Measurements from ENCODE around the gene TIPRL. TPM values are rescaled to one million over a fixed set of nuclear protein-coding genes. Genes with fewer than 3 reads are reported as not detected.

Gene TIPRL
- 60.4 and 68.5 TPM in 2 replicates for total RNA-seq (2014; rRNA removed; shearing (Covaris generic))

- no peaks in the 10 kb centered on the region for H3K9me3 ChIP-seq (replicated peaks)
- 0 out of 2 replicates have a peak, but pooled peaks cover 3% of the 10 kb centered on the region for H3K4me1 ChIP-seq (replicated peaks)
- DNase-seq (ENCODE audit: low read depth in 1 of 2, low spot score in 2 of 2) = peak; percentile 96 to 98
- H3K27me3 ChIP-seq (replicated peaks) = no peaks in the 10 kb centered on the region
- H3K27ac ChIP-seq = peak within 1 kb of the TSS; percentile 72
- H3K36me3 ChIP-seq = peaks cover 8% of the 10 kb centered on the region
- peak within 1 kb of the TSS; percentile 66 for H3K4me3 ChIP-seq
Observed at GRCh38 chr1:168178638-168179437, at the start of gene TIPRL. Gene TIPRL, plus strand, starts transcription at chr1:168178962. Its CDS starts 116 bp downstream, at chr1:168179078.

DNA sequence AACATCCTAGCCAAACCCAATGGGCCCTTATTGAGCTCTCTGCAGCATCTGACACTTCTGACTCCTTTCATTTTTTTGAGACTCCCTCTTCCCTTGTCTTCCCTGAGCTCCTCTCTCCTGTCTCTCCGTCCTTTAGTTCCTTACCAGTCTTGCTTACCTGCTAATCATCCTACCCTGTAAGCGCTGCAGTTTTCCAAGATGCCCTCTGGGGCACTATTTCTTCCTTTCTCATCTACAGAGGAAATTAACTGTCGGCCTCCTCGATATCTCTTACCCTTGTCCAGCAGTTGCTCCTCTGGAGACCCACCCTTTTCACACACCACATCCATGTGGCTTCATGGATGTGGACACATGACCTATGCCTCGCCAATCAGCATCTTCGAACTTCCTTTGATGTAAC is 48.8 kb upstream of the TIPRL start:
- no peak for DNase-seq (ENCODE audit: low read depth in 1 of 2, low spot score in 2 of 2)
- H3K9me3 ChIP-seq (replicated peaks) = 0 out of 2 replicates have a peak, but pooled peaks cover 2% of the 10 kb centered on the region
- H3K4me3 ChIP-seq = no peak overlapping the region
- H3K4me1 ChIP-seq (replicated peaks) = peaks cover 13% of the 10 kb centered on the region
- H3K27me3 ChIP-seq (replicated peaks) = no peaks in the 10 kb centered on the region
- H3K36me3 ChIP-seq = peaks cover 2% of the 10 kb centered on the region; the same call in 1 of the 2 replicates
- no peak overlapping the region for H3K27ac ChIP-seq

- no peaks in the 10 kb centered on the region for H3K27me3 ChIP-seq (replicated peaks)
- H3K9me3 ChIP-seq (replicated peaks) = no peaks in the 10 kb centered on the region
- no peak overlapping the region for H3K27ac ChIP-seq
- peaks cover 7% of the 10 kb centered on the region; the same call in 1 of the 2 replicates for H3K36me3 ChIP-seq
- no peak overlapping the region for H3K4me3 ChIP-seq
- DNase-seq (ENCODE audit: low read depth in 1 of 2, low spot score in 2 of 2) = no peak
- H3K4me1 ChIP-seq (replicated peaks) = peaks cover 28% of the 10 kb centered on the region
Observed at GRCh38 chr1:168134132-168134531, 44.6 kb upstream of the TIPRL start.

- Histone ChIP-seq H3K36me3 (peaks cover 7% of the 10 kb centered on the region; the same call in 1 of the 2 replicates), H3K4me1 (replicated peaks) (peaks cover 28% of the 10 kb centered on the region), H3K27ac (no peak overlapping the region), H3K27me3 (replicated peaks) (no peaks in the 10 kb centered on the region), H3K9me3 (replicated peaks) (no peaks in the 10 kb centered on the region), H3K4me3 (no peak overlapping the region)
- no peak for DNase-seq (ENCODE audit: low read depth in 1 of 2, low spot score in 2 of 2)
Observed at GRCh38 chr1:168134642-168135041, 44.1 kb upstream of the TIPRL start.

DNA sequence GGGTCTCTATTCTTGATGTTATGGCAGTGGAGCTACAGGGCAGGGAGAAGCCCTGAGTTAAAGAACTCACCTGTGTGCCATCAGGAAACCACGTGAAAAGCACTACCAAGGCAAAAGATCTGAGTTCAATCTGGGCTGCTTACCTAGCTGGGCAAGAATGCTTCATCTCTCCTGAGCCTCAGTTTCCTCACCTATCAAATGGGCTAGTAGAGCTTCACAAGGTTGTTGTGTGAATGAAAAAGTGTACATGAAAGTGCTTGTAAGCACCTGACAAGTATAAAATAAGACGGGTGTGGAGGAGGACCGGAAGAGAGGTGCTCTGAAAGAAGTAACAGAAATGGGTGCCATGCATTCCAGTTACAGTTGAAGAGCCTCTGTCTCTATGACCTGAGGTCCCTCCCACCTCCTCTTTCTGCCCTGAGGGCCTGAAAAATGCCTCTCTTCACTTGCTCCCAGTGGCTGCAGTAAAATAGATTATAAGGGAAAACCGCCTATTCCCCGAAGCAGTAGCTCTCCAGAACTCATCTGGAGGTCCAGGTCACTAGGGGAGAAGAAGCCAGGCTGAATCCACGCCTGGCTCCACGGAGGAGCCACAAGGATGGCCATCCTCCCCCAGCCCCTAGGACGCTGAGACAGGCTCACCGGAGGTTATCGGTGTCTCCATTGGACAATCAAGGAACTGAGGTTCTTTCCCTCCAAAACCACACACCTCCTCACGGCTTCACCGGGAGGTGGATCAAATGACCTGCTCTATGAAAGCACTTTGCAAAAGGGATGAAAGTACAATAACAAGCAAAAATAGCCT is 43.4 kb upstream of the TIPRL start:
- peak overlapping the region; percentile 88 for H3K4me3 ChIP-seq
- DNase-seq (ENCODE audit: low read depth in 1 of 2, low spot score in 2 of 2) = peak in 1 of 2 experiments; percentile 11
- H3K27me3 ChIP-seq (replicated peaks) = no peaks in the 10 kb centered on the region
- H3K9me3 ChIP-seq (replicated peaks) = no peaks in the 10 kb centered on the region
- H3K27ac ChIP-seq = no peak overlapping the region
- H3K36me3 ChIP-seq = peaks cover 7% of the 10 kb centered on the region; the same call in 1 of the 2 replicates
- H3K4me1 ChIP-seq (replicated peaks) = peaks cover 28% of the 10 kb centered on the region

GRCh38 chr1:168135921-168136708 is 42.6 kb upstream of the TIPRL start:
- Histone ChIP-seq H3K36me3 (peaks cover 7% of the 10 kb centered on the region; the same call in 1 of the 2 replicates), H3K4me1 (replicated peaks) (peaks cover 28% of the 10 kb centered on the region), H3K27ac (peak overlapping the region; percentile 21; the same call in 1 of the 2 replicates), H3K27me3 (replicated peaks) (no peaks in the 10 kb centered on the region), H3K9me3 (replicated peaks) (no peaks in the 10 kb centered on the region), H3K4me3 (peak overlapping the region; percentile 88)
- DNase-seq (ENCODE audit: low read depth in 1 of 2, low spot score in 2 of 2) = peak in 1 of 2 experiments; percentile 43

DNA sequence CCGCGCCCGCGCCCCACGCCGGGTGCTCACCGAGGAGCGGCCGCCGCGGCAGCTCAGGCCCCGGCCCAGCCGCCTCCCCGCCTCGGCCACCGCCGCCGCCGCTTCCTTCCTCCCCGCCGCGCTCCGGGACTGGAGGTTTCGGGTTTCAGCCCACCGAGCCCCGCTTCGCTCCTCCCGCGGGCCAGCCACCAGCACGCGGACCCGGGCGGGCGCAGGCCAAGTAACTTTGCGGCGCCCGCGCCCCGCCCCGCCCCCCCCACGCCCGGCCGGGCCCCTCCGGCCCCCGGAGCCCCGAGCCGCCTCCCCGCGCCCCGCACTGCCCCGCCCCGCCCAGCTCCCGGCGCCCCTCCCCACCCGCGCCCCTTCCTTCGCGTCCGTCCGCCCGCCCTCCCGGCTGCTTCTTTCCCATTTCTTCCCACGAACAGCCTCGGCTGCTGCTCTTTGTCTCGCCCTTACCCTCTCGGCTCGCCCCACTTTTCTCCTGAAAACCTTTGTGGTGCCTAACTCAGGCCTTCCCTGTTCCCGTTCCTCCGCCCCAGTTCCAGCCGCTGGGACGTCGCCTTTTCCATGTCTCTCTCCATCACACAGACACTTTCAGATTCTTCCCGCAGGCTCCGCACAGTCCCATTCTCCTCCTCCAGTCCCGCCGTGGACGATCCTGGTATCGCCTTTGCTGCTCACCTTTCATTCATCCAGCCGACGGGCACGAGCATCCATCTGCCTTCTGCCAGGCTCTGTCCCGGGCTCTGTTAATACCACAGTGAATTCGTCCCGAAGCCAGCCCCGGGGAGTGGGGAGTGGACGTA is 41.9 kb upstream of the TIPRL start, which contains the start of gene GPR161:
Gene GPR161, minus strand, starts transcription at position 222 of the 806 bp plus-strand sequence. CDS start 32,080 bp downstream, outside the sequence.
- peak within 1 kb of the TSS; percentile 21 for H3K27ac ChIP-seq
- peaks cover 7% of the 10 kb centered on the region; the same call in 1 of the 2 replicates for H3K36me3 ChIP-seq
- DNase-seq (ENCODE audit: low read depth in 1 of 2, low spot score in 2 of 2) = peak; percentile 55 to 64

GRCh38 chr1:168137515-168137821 is 41.3 kb upstream of the TIPRL start:
- peak overlapping the region; percentile 7; the same call in 1 of the 2 replicates for H3K27ac ChIP-seq
- H3K9me3 ChIP-seq (replicated peaks) = no peaks in the 10 kb centered on the region
- peaks cover 28% of the 10 kb centered on the region for H3K4me1 ChIP-seq (replicated peaks)
- no peak for DNase-seq (ENCODE audit: low read depth in 1 of 2, low spot score in 2 of 2)
- H3K27me3 ChIP-seq (replicated peaks) = no peaks in the 10 kb centered on the region
- peak overlapping the region; percentile 88 for H3K4me3 ChIP-seq
- H3K36me3 ChIP-seq = peaks cover 7% of the 10 kb centered on the region; the same call in 1 of the 2 replicates

More for the DNA sequence above, 41.9 kb upstream of the TIPRL start, which contains the start of gene GPR161:
- no peaks in the 10 kb centered on the region for H3K9me3 ChIP-seq (replicated peaks)
- no peaks in the 10 kb centered on the region for H3K27me3 ChIP-seq (replicated peaks)
- H3K4me3 ChIP-seq = peak within 1 kb of the TSS; percentile 88
- H3K4me1 ChIP-seq (replicated peaks) = peaks cover 28% of the 10 kb centered on the region

- no peak overlapping the region for H3K4me3 ChIP-seq
- peak in 1 of 2 experiments; percentile 12 for DNase-seq (ENCODE audit: low read depth in 1 of 2, low spot score in 2 of 2)
Observed at GRCh38 chr1:168138134-168138533, 40.6 kb upstream of the TIPRL start.

GRCh38 chr1:168139070-168139469 is 39.7 kb upstream of the TIPRL start:
- H3K4me3 ChIP-seq = no peak overlapping the region
- peaks cover 28% of the 10 kb centered on the region for H3K4me1 ChIP-seq (replicated peaks)
- no peak for DNase-seq (ENCODE audit: low read depth in 1 of 2, low spot score in 2 of 2)
- H3K27ac ChIP-seq = no peak overlapping the region
- no peaks in the 10 kb centered on the region for H3K27me3 ChIP-seq (replicated peaks)
- H3K9me3 ChIP-seq (replicated peaks) = no peaks in the 10 kb centered on the region
- peaks cover 7% of the 10 kb centered on the region; the same call in 1 of the 2 replicates for H3K36me3 ChIP-seq

More at GRCh38 chr1:168138134-168138533, 40.6 kb upstream of the TIPRL start:
- Histone ChIP-seq H3K36me3 (peaks cover 7% of the 10 kb centered on the region; the same call in 1 of the 2 replicates), H3K27me3 (replicated peaks) (no peaks in the 10 kb centered on the region), H3K27ac (no peak overlapping the region), H3K9me3 (replicated peaks) (no peaks in the 10 kb centered on the region), H3K4me1 (replicated peaks) (peaks cover 28% of the 10 kb centered on the region)

- H3K9me3 ChIP-seq (replicated peaks) = no peaks in the 10 kb centered on the region
- H3K27ac ChIP-seq = no peak overlapping the region
- DNase-seq (ENCODE audit: low read depth in 1 of 2, low spot score in 2 of 2) = no peak
- H3K27me3 ChIP-seq (replicated peaks) = no peaks in the 10 kb centered on the region
- H3K4me1 ChIP-seq (replicated peaks) = peaks cover 13% of the 10 kb centered on the region
- H3K36me3 ChIP-seq = no peaks in the 10 kb centered on the region
- no peak overlapping the region for H3K4me3 ChIP-seq
Observed at GRCh38 chr1:168141871-168142385, 36.8 kb upstream of the TIPRL start.
